NCI-H2107 treated with DMSO at 0.1 percent for 48 hours (cell line): Measurements from ENCODE around the gene PRKAR1B.

ENCODE experiments used
- DNase-seq: peaks from one replicate; lab custom pipeline; 2025; ENCODE audit not compliant: unreplicated experiment; lab: John Stamatoyannopoulos, UW

PRKAR1B gene

GRCh38 chr7:741850-742249 lies 14.8 kb upstream of the PRKAR1B start:
- DNase-seq, result no peak

- DNase-seq, result no peak
Observed at GRCh38 chr7:741191-741671, 14.2 kb upstream of the PRKAR1B start.

- no peak for DNase-seq
Observed at GRCh38 chr7:739983-740942, 13.2 kb upstream of the PRKAR1B start.

- no peak for DNase-seq
Observed at GRCh38 chr7:739455-739982, 12.4 kb upstream of the PRKAR1B start.

GRCh38 chr7:738723-739454 lies 11.8 kb upstream of the PRKAR1B start:
- DNase-seq, result no peak

DNA sequence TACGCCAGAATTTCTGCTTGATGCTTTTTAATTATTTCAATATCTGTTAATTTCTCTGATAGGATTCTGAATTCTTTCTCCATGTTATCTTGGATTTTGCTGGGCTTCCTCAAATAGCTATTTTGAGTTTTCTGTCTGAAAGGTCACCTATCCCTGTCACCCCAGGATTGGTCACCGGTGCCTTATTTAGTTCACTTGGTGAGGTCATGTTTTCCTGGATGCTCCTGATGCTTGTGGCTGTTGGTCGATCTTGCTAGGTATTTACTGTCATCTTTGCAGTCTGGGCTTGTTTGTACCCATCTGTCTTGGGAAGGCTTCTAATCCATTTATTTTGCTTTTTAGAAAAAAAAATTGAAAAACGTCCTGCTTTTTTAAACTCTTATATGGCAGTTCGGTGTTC lies 11.2 kb upstream of the PRKAR1B start:
- no peak for DNase-seq

- no peak for DNase-seq
Observed at GRCh38 chr7:734808-735207, 7.7 kb upstream of the PRKAR1B start.

DNA sequence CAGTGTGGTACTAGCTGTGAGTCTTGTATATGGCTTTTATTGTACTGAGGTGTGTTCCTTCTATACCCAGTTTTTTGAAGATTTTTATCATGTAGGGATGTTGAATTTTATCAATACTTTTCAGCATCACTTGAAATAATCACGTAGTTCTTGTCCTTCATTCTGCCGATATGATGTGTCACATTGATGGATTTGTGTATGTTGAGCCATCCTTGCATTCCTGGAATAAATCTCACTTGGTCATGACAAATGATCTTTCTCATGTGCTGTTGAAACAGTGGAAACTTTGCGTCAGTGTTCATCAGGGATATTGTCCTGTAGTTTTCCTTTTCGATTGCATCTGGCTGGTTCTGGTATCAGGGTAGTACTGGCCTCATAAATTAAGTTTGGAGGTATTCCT lies 7.1 kb upstream of the PRKAR1B start:
- no peak for DNase-seq

GRCh38 chr7:732556-732955 lies 5.5 kb upstream of the PRKAR1B start:
- peak; percentile 23 for DNase-seq

GRCh38 chr7:732094-732541 lies 5.0 kb upstream of the PRKAR1B start:
- no peak for DNase-seq

DNA sequence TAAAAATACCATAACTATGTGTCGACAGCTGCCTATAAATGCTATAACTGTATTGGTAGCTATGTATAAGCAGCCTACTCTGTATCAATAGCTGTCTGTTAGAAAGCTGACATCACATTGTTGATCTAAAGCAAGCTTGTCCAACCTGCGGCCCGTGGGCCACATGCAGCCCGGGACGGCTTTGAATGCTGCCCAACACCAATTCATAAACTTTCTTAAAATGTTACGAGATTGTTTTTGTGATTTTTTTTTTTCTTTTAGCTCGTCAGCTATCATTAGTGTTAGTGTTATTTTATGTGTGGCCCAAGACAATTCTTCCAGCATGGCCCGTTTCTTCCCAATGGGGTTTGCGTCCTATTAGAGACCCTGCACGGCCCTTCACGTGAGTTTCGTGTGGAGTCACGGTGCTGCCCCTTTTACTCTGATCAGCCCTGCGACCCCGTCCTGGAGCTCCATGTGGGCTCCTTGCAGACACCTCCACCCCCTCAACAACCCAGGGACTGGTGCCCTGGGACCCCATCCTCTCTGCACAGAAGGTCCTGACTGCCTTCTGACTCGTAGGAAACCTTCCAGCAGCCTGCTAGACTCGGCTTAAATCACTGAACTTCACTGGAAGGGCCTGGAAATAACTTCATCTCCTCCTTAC lies 4.5 kb upstream of the PRKAR1B start:
- no peak for DNase-seq

DNA sequence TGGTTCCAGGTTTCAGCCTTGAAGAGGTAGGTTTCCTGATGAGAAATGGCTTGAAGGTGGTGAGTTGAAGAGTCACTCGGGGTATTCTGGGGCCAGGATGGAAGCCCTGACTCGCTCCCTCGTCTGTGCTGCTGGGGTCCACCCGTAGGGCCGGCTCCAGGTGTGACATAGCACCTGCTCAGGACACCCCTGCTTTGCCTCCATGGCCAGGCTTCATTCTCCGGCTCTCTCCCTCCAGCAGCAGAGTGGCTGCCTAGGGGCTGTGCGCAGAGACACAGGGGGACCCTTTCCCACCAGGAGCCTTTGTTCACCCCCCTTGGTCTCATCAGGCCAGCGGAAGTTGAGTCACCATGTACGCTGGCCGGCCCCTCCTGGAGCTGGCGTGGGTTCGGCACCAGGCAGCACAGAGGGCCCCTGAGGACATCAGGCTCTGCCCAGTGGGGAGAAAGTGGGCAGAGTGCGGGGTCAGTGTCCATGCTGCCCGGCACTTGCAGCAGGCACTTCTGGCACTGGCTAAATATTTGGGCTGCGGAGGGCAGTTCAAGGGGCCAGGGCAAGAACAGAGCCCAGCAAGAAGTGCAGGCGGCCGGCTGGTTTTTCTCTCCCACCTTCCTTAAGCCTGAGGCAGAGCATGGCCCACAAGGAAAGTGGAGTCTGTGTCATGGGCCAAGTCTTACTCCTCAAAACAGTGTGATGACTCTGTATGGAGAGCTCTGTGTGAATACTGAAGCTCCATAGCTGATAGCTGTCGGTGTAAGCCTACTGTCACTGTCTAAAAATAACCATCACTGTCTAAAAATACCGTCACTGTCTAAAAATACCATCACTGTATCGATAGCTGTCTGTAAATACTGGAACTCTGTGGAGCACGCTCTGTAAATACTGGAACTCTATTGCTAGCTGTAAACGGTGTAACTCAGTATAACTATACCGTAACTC lies 3.7 kb upstream of the PRKAR1B start:
- DNase-seq, result no peak

- no peak for DNase-seq
Observed at GRCh38 chr7:729140-730000, 2.3 kb upstream of the PRKAR1B start.

DNA sequence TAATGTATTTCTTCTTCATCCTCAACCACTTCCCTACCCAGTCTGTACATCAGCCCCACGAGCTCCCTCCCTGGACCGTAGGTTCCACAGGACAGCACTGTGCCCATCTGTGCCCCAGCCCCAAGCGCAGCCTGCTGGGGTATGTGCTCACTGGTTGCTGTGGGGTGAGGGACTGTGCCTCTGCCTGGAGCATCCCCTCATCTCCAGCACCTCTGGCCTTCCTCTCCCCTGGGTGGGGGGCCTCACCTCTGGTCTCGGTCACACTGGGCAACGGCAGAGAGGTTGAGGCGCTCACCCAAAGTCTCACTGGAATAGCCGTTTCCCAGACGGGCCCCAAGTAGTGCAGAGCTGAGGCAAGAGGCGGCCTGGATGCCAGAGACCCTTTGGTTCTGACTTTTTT lies 1.5 kb upstream of the PRKAR1B start:
- DNase-seq, result no peak

GRCh38 chr7:727806-728460 lies 852 bp upstream of the PRKAR1B start:
- no peak for DNase-seq

DNA sequence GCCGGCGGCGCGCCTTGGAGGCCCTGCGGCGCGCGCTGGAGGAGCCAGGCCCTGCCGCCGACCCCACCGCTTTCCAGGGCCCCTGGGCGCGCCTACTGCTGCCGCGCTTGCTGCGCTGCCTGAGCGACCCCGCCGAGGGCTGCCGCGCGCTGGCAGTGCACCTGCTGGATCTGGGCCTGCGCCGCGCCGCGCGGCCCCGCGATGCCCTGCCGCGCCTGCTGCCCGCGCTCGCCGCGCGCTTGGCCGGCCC lies 302 bp downstream of the PRKAR1B start:
- DNase-seq, result no peak

- DNase-seq, result peak; percentile 42
Observed at GRCh38 chr7:726084-726853, 812 bp downstream of the PRKAR1B start, which contains the start of gene DNAAF5. Gene DNAAF5, plus strand, starts transcription at chr7:726699. Its CDS starts 22 bp downstream, at chr7:726721.
